DMS53 (cell line): ENCODE results near the gene ZNF423.

Experiments used
- DNase-seq: peaks from one replicate; lab custom pipeline; 2025; lab: John Stamatoyannopoulos, UW

Gene ZNF423

GRCh38 chr16:49782405-49782804, 73.5 kb downstream of the ZNF423 start:
- no peak for DNase-seq

GRCh38 chr16:49781401-49781800, 74.5 kb downstream of the ZNF423 start:
- DNase-seq, result no peak

GRCh38 chr16:49780433-49780832, 75.5 kb downstream of the ZNF423 start:
- DNase-seq, result no peak

GRCh38 chr16:49779979-49780378, 75.9 kb downstream of the ZNF423 start:
- no peak for DNase-seq

GRCh38 chr16:49778202-49778930, 77.5 kb downstream of the ZNF423 start:
- DNase-seq, result no peak

GRCh38 chr16:49776734-49777133, 79.2 kb downstream of the ZNF423 start:
- DNase-seq, result no peak

GRCh38 chr16:49776085-49776595, 79.8 kb downstream of the ZNF423 start:
- DNase-seq, result no peak

GRCh38 chr16:49775581-49775980, 80.3 kb downstream of the ZNF423 start:
- no peak for DNase-seq

- DNase-seq, result no peak
Observed at GRCh38 chr16:49775018-49775417, 80.9 kb downstream of the ZNF423 start.

- DNase-seq, result no peak
Observed at GRCh38 chr16:49773534-49774475, 82.1 kb downstream of the ZNF423 start.

- no peak for DNase-seq
Observed at GRCh38 chr16:49767998-49768397, 87.9 kb downstream of the ZNF423 start.

- DNase-seq, result no peak
Observed at GRCh38 chr16:49767414-49767813, 88.5 kb downstream of the ZNF423 start.

- no peak for DNase-seq
Observed at GRCh38 chr16:49766225-49766624, 89.7 kb downstream of the ZNF423 start.

GRCh38 chr16:49763826-49764225, 92.1 kb downstream of the ZNF423 start:
- DNase-seq, result no peak

- DNase-seq, result no peak
Observed at GRCh38 chr16:49760815-49761214, 95.1 kb downstream of the ZNF423 start.

- no peak for DNase-seq
Observed at GRCh38 chr16:49757559-49758069, 98.3 kb downstream of the ZNF423 start.

- no peak for DNase-seq
Observed at GRCh38 chr16:49756775-49757558, 98.9 kb downstream of the ZNF423 start.

- DNase-seq, result no peak
Observed at GRCh38 chr16:49755716-49756505, 100.0 kb downstream of the ZNF423 start.

GRCh38 chr16:49755313-49755620, 100.6 kb downstream of the ZNF423 start:
- DNase-seq, result no peak

GRCh38 chr16:49754495-49755312, 101.2 kb downstream of the ZNF423 start:
- DNase-seq, result no peak
